Sigmoid colon (tissue), 4 donors: Measurements from ENCODE around the gene KLHDC8A.

Experiments
- POLR2AphosphoS5 ChIP-seq, 4 donors: sonication (generic); formaldehyde crosslinking; IDR thresholded peaks; one replicate each; pipeline ENCODE4 v1.6.1; 2017; ENCODE audit warnings: antibody characterized with exemption in 4 of 4
- TF ChIP-seq, protein P1 (sequence below), 4 experiments: fragments of 450-650 bp in 3 of 4; fragments of 200-600 bp in 1 of 4; IDR thresholded peaks; one replicate each; pipeline ENCODE4 v1.5.1; 2016 to 2019; ENCODE audit warnings: antibody characterized with exemption in 4 of 4, mild to moderate bottlenecking in 3 of 4, moderate library complexity in 2 of 4

DNA sequence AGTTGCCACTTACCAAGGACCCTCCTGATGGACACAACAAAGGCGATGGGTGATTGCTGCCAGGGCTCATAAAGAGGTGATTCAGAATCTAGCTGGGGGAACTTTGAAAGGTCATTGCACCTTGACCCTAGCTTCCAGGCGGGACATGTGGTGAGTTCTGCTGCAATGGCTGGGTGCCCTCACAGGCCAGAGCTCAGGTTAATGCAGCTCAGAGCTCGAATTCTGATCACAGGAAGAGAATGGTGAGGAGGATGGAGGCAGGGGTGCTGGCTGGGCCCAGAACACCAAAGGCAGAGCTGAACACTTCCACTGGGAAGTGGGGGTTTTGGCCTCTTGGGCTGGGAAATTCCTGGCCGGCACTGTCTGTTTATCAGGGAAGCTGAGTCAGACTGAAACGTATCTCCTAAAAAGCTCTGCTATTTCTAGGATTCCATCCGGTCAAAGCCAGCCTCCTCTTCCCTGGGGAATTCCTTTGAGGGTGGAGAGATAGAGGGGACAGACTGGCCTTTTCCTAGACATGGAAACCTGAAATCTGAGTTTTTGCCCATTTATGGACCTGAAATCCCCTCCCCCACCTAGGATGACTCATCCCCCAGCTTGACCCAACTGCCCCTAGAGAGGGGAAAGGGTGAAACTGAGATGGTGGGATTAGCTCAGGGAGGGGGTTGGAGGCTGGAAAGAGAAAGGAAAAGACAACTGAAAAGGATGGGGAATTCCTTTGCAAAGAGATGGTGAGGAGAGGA lies 62.4 kb downstream of the KLHDC8A start:
- peak in 1 of 4 donors; percentile 39 for TF ChIP-seq POLR2AphosphoS5 (IDR thresholded peaks at IDR 0.05)
- TF ChIP-seq, protein P1, sequence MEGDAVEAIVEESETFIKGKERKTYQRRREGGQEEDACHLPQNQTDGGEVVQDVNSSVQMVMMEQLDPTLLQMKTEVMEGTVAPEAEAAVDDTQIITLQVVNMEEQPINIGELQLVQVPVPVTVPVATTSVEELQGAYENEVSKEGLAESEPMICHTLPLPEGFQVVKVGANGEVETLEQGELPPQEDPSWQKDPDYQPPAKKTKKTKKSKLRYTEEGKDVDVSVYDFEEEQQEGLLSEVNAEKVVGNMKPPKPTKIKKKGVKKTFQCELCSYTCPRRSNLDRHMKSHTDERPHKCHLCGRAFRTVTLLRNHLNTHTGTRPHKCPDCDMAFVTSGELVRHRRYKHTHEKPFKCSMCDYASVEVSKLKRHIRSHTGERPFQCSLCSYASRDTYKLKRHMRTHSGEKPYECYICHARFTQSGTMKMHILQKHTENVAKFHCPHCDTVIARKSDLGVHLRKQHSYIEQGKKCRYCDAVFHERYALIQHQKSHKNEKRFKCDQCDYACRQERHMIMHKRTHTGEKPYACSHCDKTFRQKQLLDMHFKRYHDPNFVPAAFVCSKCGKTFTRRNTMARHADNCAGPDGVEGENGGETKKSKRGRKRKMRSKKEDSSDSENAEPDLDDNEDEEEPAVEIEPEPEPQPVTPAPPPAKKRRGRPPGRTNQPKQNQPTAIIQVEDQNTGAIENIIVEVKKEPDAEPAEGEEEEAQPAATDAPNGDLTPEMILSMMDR (IDR thresholded peaks at IDR 0.05) = no peak
